Erythroblast (primary cell): ENCODE results near the gene DAP.
"Not testable (repeated sequence)": the region's sequence is repeated elsewhere in the genome, so short reads cannot be mapped to it uniquely, and the experiment has no call there.

Experiments used
- DNase-seq, 2 experiments: peaks; one replicate each; lab custom pipeline; 2025; lab: John Stamatoyannopoulos, UW
- GATA1 ChIP-seq: IDR thresholded peaks from 2 replicates; pipeline ENCODE4 v1.6.1; 2011; ENCODE audit warnings: low read depth, mild to moderate bottlenecking, control low read depth, low read length, moderate library complexity
- POLR2A ChIP-seq: IDR thresholded peaks from 2 replicates; pipeline ENCODE4 v1.6.1; 2011; ENCODE audit warnings: mild to moderate bottlenecking, low read length

The DAP gene

DNA sequence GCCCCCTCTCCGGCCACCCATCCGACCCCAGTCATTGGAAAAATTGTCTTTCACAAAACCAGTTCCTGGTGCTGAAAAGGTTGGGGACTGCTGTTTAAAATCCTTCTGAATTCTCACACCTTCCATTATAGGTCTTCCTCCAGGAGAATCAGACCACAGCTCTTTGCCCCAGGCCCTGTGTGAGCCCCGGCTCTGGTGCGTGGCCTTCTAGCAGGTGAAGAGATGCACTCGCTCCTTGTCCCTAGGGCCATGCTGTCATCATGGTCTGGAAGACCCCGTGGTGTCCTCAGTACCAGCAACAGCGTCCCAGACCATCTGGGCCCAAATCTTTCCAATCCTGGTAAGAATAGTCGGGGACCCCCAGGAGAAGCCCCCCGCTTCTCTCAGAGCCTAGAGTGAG lies 95.2 kb downstream of the DAP start:
- no peak for DNase-seq
- TF ChIP-seq GATA1, result no peak
- TF ChIP-seq POLR2A, result no peak

DNA sequence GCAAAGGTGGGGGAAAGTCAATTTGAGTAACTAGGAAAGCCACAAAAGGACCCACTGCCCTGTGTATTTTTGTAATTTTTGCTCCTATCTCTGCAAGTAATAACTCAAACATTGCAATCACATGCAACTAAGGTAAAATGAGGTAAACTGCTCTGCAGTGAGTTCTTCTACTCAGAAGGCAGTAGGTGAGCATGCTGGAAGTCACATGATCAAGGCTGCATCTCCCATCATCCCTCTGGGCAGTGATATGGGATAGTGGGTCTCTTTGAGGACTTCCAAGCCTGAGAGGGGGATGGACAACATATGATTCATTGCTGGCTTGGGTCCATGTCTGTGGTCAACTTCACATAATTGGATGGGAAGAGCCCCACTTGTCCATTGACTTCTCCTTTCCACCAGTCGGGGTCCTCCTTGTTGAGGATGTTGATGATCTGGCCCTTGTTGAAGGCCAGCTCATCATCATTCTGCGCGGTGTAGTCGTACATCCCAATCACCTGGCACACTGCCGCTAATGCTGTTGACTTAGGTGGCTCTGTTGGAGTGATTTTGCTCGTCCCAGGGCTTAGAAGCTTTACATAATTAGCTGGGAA lies 96.8 kb downstream of the DAP start:
- not testable (repeated sequence) for DNase-seq

- DNase-seq, result no peak
- no peak for TF ChIP-seq GATA1
- TF ChIP-seq POLR2A, result no peak
Measured at GRCh38 chr5:10663489-10664179, 97.4 kb downstream of the DAP start.

DNA sequence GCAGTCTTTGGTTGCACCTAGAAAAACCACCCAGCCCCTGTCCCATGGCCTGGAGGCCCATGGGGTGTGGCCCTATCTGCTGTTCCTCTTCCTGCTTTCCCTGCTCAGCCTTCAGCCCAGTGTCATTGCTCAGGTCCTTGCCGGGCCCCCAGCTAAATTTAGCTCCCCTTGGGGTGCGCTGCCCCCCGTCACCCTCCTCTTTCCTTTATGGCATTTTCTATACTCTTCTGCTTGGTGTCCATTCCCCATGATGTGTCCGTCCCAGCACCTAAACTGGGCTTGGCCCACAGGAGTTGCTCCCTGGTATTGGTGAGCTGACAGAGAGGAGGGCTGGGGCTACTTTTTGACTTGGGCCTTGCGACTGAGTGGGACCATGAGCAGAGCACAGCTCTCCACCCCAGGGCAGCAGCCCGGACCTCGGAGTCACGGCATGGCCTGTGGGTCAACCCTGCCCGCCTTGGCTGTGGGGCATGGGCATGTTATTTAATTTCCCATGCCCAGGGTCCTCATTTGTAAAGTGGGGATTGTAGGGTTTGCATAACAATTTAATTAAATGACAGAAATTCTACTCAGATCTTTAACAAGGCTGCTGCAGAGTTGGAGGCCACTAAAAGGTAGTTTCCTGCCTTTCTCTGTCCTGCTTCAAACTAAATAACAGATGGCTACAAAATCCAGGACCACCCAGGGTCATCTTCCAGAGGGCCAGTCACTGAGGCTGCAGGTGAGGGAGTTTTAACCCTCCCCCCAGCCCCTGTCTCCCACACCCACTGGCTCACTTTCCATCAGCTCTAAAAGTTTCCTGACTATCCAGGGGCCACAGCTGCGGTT lies 98.2 kb downstream of the DAP start:
- DNase-seq, result no peak
- TF ChIP-seq POLR2A, result no peak
- no peak for TF ChIP-seq GATA1

GRCh38 chr5:10662083-10662482 lies 99.0 kb downstream of the DAP start:
- no peak for DNase-seq
- TF ChIP-seq POLR2A (no peak), GATA1 (no peak)

DNA sequence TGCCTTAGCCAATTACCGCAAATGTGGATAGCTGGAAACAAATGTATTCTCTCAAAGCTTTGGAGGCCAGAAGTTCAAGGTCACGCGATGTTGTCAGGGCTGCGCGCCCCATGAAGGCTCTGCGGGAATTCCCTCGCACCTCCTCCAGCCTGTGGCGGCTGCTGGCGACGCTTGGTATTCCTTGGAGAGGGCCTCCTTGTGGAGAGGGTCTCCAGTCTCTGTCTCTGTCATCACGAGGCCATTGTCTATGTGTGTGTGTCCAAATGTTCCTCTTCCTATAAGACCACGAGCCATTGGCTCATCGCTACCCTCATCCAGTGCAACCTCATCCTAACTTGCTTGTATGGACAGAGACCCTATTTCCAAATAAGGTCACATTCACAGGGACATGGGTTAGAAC lies 99.6 kb downstream of the DAP start:
- TF ChIP-seq GATA1 (no peak), POLR2A (no peak)

DNA sequence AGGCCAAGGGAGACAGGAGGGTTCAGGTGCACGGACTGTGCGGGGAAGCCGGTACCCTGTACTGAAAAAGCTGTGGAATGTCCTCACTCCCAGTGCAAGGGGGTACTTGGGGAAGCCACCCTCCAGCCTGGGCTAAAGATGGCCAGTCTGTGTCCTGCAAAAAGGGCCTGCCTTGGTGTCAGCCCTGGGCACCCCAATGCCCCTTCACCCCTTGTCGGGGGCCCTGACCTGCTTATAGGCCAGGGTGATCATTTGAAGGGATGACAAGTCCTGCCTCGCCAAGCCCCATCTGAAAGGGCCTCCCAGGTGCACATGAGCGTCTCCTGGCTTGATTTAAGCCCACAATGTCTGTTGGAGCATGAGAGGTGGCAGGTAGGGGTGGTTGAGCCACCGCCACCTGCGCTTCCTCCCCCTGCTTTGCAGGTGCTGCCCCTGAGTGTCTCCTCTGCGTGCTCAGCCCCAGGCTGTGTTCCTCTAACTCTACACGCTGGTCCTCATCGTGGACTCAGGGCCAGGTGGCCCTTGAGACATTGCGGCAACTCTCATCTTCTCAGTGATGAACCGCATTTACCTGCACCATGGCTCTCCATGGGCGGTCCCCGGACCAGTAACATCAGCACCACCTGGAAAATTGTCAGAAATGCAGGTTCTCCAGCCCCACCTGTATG lies 100.2 kb downstream of the DAP start:
- no peak for DNase-seq
- TF ChIP-seq POLR2A, result no peak
- no peak for TF ChIP-seq GATA1

More for the DNA sequence above, 99.6 kb downstream of the DAP start:
- DNase-seq, result no peak

GRCh38 chr5:10660135-10660534 lies 100.9 kb downstream of the DAP start:
- TF ChIP-seq GATA1 (no peak), POLR2A (no peak)
- DNase-seq, result no peak

DNA sequence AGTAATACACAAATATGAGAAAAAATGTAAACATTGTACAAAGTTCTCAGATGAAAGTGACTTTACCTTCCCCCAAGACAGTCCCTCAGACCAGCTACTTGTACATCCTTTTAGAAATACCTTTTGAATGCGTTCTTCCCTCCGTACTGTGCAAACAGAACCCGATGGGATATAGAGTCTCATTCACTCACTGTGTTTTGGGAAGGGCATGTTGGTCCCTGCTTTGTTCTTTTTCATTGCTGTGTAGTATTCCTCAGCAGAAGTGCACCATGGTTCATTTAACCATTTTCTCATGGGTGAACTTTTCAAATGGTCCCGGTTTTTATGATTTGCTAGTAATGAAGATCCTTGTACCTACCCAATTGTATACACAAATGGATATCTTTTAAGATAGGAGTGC lies 102.8 kb downstream of the DAP start:
- TF ChIP-seq GATA1 (no peak), POLR2A (no peak)
- DNase-seq, result no peak

- TF ChIP-seq GATA1, result no peak
Measured at GRCh38 chr5:10655972-10656830, 104.8 kb downstream of the DAP start.

GRCh38 chr5:10655161-10655971 lies 105.7 kb downstream of the DAP start:
- DNase-seq, result no peak
- TF ChIP-seq GATA1 (no peak), POLR2A (no peak)

More at GRCh38 chr5:10655972-10656830, 104.8 kb downstream of the DAP start:
- no peak for DNase-seq

- TF ChIP-seq POLR2A (no peak), GATA1 (no peak)
- no peak for DNase-seq
Measured at GRCh38 chr5:10654566-10654965, 106.5 kb downstream of the DAP start.
